KMS-11 (cell line): Measurements from ENCODE around the gene MMP28.

Experiments
- H2AFZ ChIP-seq: fragments of 200-600 bp; sonication (generic); 2 replicates; pipeline ENCODE4 v1.6.1; 2016; ENCODE audit warnings: antibody characterized with exemption, mixed run types, low read depth
- H3K27ac ChIP-seq: fragments of 200-600 bp; sonication (generic); 2 replicates; pipeline ENCODE4 v1.6.1; 2016; ENCODE audit warnings: mild to moderate bottlenecking, mixed run types
- H3K27me3 ChIP-seq: fragments of 200-600 bp; sonication (generic); 2 replicates; pipeline ENCODE4 v1.6.1; 2017; ENCODE audit warnings: mild to moderate bottlenecking, low read depth, mixed run types, moderate library complexity; ENCODE audit not compliant: insufficient read depth
- H3K36me3 ChIP-seq: fragments of 200-600 bp; sonication (generic); 2 replicates; pipeline ENCODE4 v1.6.1; 2017; ENCODE audit warnings: mild to moderate bottlenecking, mixed run types; ENCODE audit not compliant: insufficient read depth
- H3K4me1 ChIP-seq: fragments of 200-600 bp; sonication (generic); 2 replicates; pipeline ENCODE4 v1.6.1; 2016; ENCODE audit warnings: mild to moderate bottlenecking, low read depth, mixed run types; ENCODE audit not compliant: poor library complexity, severe bottlenecking
- H3K4me2 ChIP-seq: fragments of 200-600 bp; sonication (generic); 2 replicates; pipeline ENCODE4 v1.7.0; 2016; ENCODE audit warnings: mild to moderate bottlenecking, mixed run types
- H3K4me3 ChIP-seq: fragments of 200-600 bp; sonication (generic); IDR thresholded peaks from 2 replicates; pipeline ENCODE4 v1.6.1; 2017; ENCODE audit warnings: low read depth, low read length, mixed read lengths; ENCODE audit not compliant: insufficient read depth
- H3K79me2 ChIP-seq: fragments of 200-600 bp; sonication (generic); 2 replicates; pipeline ENCODE4 v1.6.1; 2016; ENCODE audit warnings: low read depth, mixed run types; ENCODE audit not compliant: insufficient read depth
- H3K9ac ChIP-seq: fragments of 200-600 bp; sonication (generic); 2 replicates; pipeline ENCODE4 v1.6.1; 2016; ENCODE audit warnings: mild to moderate bottlenecking, mixed run types
- H4K20me1 ChIP-seq: fragments of 200-600 bp; sonication (generic); 2 replicates; pipeline ENCODE4 v1.6.1; 2016; ENCODE audit warnings: mild to moderate bottlenecking, mixed run types; ENCODE audit not compliant: insufficient read depth
- TF ChIP-seq, protein P1 (sequence below): fragments of 200-600 bp; sonication (generic); conservative IDR thresholded peaks from 2 replicates; pipeline ENCODE4 v1.6.1; 2017; ENCODE audit warnings: low read depth, mild to moderate bottlenecking, antibody characterized with exemption, low read length, moderate library complexity, mixed read lengths

MMP28 gene

GRCh38 chr17:35811759-35812158 is 16.3 kb upstream of the MMP28 start:
- TF ChIP-seq, protein P1, sequence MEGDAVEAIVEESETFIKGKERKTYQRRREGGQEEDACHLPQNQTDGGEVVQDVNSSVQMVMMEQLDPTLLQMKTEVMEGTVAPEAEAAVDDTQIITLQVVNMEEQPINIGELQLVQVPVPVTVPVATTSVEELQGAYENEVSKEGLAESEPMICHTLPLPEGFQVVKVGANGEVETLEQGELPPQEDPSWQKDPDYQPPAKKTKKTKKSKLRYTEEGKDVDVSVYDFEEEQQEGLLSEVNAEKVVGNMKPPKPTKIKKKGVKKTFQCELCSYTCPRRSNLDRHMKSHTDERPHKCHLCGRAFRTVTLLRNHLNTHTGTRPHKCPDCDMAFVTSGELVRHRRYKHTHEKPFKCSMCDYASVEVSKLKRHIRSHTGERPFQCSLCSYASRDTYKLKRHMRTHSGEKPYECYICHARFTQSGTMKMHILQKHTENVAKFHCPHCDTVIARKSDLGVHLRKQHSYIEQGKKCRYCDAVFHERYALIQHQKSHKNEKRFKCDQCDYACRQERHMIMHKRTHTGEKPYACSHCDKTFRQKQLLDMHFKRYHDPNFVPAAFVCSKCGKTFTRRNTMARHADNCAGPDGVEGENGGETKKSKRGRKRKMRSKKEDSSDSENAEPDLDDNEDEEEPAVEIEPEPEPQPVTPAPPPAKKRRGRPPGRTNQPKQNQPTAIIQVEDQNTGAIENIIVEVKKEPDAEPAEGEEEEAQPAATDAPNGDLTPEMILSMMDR: no peak
- Histone ChIP-seq H3K4me1 (peaks cover 41% of the 10 kb centered on the region), H3K9ac (no peak overlapping the region), H3K4me2 (peak overlapping the region; percentile 92), H3K27me3 (no peaks in the 10 kb centered on the region), H3K79me2 (peaks cover 75% of the 10 kb centered on the region), H2AFZ (no peak overlapping the region), H3K27ac (no peak overlapping the region), H4K20me1 (peaks cover 29% of the 10 kb centered on the region), H3K4me3 (no peak overlapping the region), H3K36me3 (no peaks in the 10 kb centered on the region)

DNA sequence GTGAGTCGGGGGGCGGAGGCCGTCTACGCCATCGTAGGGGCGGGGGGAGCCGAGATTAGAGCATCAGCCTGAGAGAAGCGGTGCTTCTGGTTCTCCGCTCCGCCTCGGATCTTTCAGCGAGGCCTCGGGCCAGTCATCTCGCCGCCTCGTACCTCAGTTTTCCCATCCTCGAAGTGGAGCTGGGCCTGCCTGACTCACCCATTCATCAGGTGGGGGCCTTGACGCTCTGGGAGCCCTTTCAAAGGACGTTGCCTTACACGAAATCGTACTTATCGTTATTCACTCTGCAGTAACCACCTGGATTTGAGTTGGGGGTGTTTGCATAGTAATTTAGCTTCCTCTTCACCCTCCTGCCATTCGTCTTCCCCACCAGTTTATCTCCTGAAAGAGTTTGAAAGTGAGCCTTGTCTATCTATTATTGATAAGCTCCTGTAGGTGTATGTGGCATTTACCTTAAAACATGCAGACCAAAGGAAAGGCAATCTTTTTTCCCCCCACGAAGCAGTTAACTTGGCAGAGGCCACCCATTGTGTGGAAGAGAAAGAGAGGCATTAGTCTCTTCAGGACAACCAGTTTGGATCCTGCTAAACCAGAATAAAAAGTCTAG is 14.5 kb upstream of the MMP28 start:
- Histone ChIP-seq H2AFZ (peak overlapping the region; percentile 73; the same call in 1 of the 2 replicates), H3K27me3 (no peaks in the 10 kb centered on the region), H3K27ac (peak overlapping the region; percentile 79)

GRCh38 chr17:35808962-35809854 is 13.8 kb upstream of the MMP28 start, which contains the start of gene TAF15:
TAF15 (plus strand) TSS chr17:35809484; CDS start chr17:35809570, 86 bp downstream.
- H3K36me3 ChIP-seq: no peaks in the 10 kb centered on the region
- peak within 1 kb of the TSS; percentile 94 for H3K4me2 ChIP-seq
- peak within 1 kb of the TSS; percentile 79 for H3K27ac ChIP-seq
- H4K20me1 ChIP-seq: peaks cover 18% of the 10 kb centered on the region
- H3K27me3 ChIP-seq: no peaks in the 10 kb centered on the region
- peaks cover 44% of the 10 kb centered on the region for H3K4me1 ChIP-seq
- H3K9ac ChIP-seq: peak within 1 kb of the TSS; percentile 91
- peak within 1 kb of the TSS; percentile 73 for H2AFZ ChIP-seq
- H3K4me3 ChIP-seq: peak within 1 kb of the TSS; percentile 58
- TF ChIP-seq, protein P1: peak; percentile 70
- H3K79me2 ChIP-seq: peaks cover 50% of the 10 kb centered on the region

More for the DNA sequence above, 14.5 kb upstream of the MMP28 start:
- H3K4me1 ChIP-seq: peaks cover 41% of the 10 kb centered on the region
- peak overlapping the region; percentile 58 for H3K4me3 ChIP-seq
- no peaks in the 10 kb centered on the region for H3K36me3 ChIP-seq
- peak overlapping the region; percentile 91 for H3K9ac ChIP-seq
- TF ChIP-seq, protein P1: no peak
- H3K4me2 ChIP-seq: peak overlapping the region; percentile 92
- H3K79me2 ChIP-seq: peaks cover 57% of the 10 kb centered on the region
- peaks cover 25% of the 10 kb centered on the region for H4K20me1 ChIP-seq

DNA sequence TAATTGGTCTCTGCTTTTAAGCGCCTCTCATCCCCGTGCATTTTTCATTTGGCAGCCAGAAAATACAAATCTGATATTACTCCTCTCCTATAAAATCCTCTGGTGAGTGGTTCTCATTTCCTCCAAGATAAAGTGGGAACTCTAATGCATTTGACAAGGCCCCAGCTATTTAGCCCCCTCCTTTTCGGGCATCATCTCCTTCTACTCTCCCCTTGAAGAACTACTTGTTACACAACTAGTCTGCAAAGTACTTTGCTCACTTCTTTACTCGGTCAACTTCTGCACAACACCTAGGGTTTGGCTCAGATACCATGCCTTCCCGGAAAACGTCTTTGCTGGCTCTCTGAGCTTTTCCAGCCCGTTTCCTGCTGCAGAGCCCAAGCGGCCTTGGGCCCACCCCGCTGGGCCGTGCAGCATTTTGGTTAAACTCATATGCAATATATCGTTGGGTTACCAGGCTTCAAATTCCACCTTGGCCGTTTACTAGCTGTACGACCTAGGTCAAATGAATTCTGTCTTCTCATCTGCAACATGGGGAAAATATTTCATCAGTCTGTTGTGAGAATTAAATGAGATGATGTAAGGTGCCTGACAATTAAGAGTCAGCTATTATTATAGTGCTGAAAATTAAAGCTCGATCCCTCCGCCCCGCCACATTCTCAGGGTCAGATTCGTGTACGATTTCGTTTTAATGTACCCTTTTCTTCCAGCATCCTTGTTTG is 13.0 kb upstream of the MMP28 start:
- Histone ChIP-seq H3K79me2 (peaks cover 42% of the 10 kb centered on the region), H3K27me3 (no peaks in the 10 kb centered on the region), H3K4me3 (no peak overlapping the region), H3K27ac (peak overlapping the region; percentile 79), H2AFZ (peak overlapping the region; percentile 73), H3K9ac (peak overlapping the region; percentile 91), H3K36me3 (no peaks in the 10 kb centered on the region), H4K20me1 (peaks cover 18% of the 10 kb centered on the region), H3K4me1 (peaks cover 38% of the 10 kb centered on the region), H3K4me2 (peak overlapping the region; percentile 94)
- TF ChIP-seq, protein P1: no peak
